GM18505 (cell line): ENCODE data around the gene USP47.

Experiments used
- ATAC-seq: cut with Tn5 transposase; IDR thresholded peaks from one replicate; pipeline ENCODE4 v1.9.1; 2021; ENCODE audit not compliant: unreplicated experiment
- POLR2A ChIP-seq: IDR thresholded peaks from 4 replicates; pipeline ENCODE4 v1.6.1; 2011; ENCODE audit warnings: borderline replicate concordance; ENCODE audit not compliant: insufficient read depth, insufficient read length; ENCODE audit errors: extremely low read depth

USP47 gene

GRCh38 chr11:11948242-11948947, 106.6 kb downstream of the USP47 start:
- TF ChIP-seq POLR2A, result no peak
- no peak for ATAC-seq

GRCh38 chr11:11949482-11949881, 107.7 kb downstream of the USP47 start:
- no peak for TF ChIP-seq POLR2A
- no peak for ATAC-seq

- ATAC-seq, result no peak
- no peak for TF ChIP-seq POLR2A
These were observed 110.3 kb downstream of the USP47 start for GRCh38 chr11:11952036-11952435.

- no peak for ATAC-seq
- no peak for TF ChIP-seq POLR2A
These were observed 114.2 kb downstream of the USP47 start for GRCh38 chr11:11956006-11956405.

- TF ChIP-seq POLR2A, result no peak
- ATAC-seq, result no peak
These were observed 116.8 kb downstream of the USP47 start for GRCh38 chr11:11958403-11959231.

GRCh38 chr11:11959601-11960000, 117.8 kb downstream of the USP47 start:
- ATAC-seq, result no peak
- no peak for TF ChIP-seq POLR2A

GRCh38 chr11:11960687-11961086, 118.9 kb downstream of the USP47 start:
- no peak for ATAC-seq
- TF ChIP-seq POLR2A, result no peak

- no peak for ATAC-seq
These were observed 119.7 kb downstream of the USP47 start for GRCh38 chr11:11961399-11962028.

GRCh38 chr11:11963067-11963466, 121.3 kb downstream of the USP47 start:
- TF ChIP-seq POLR2A, result no peak
- ATAC-seq, result no peak

More at GRCh38 chr11:11961399-11962028, 119.7 kb downstream of the USP47 start:
- TF ChIP-seq POLR2A, result peak; percentile 18

GRCh38 chr11:11963842-11964773, 122.3 kb downstream of the USP47 start:
- TF ChIP-seq POLR2A, result no peak
- ATAC-seq, result no peak

GRCh38 chr11:11964774-11965150, 123.0 kb downstream of the USP47 start:
- TF ChIP-seq POLR2A, result no peak
- no peak for ATAC-seq

- TF ChIP-seq POLR2A, result no peak
- no peak for ATAC-seq
These were observed 123.4 kb downstream of the USP47 start for GRCh38 chr11:11965192-11965591.
